ENCODE measurements around the gene DOLPP1. TPM values are rescaled to one million over a fixed set of nuclear protein-coding genes. Genes with fewer than 3 reads are reported as not detected.

Gene DOLPP1
- total and polyA plus RNA-seq, 8 donors, result 3.4 to 84.0 (median 12.8) TPM

DNA sequence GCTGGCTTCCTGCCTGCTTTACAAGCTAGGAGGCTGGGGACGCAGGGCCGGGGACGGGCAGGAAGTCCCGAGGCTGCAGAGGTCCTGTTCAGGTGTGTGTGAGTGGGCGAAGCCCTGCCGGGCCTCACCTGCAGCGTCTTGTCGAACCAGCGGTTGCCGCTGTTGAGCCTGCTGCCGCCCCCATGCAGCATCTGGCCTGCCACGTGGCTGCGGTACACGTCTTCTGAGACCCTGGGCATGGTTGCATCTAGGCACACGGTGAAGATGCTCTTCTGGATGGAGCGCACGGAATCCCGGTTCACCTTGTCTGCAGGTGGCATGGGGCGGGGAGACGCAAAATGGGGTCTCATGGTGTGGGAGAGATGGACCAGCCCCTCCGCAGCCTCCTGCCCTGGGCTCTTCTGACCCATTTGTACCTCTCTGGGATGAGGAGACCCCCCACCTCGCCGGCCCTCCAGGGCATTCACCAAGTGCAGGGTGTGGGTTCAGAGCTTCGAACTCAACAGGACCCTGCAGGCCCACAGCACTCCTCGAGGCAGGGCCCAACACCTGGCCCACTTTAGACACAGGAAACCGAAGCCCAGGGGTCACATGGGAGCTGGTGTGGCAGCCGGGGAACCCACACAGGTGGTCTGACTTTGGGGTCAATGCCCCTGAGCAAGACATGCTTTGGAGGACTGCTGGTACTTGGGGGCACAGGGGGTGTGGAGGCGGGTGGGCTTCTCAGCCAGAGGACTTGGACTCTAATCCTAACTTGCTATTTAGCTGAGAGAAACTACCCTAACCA lies 19.7 kb downstream of the DOLPP1 start:
- peaks cover 17 to 75% (median 58%) of the 10 kb centered on the region in 4 donors for H3K36me3 ChIP-seq
- H3K9me3 ChIP-seq, result no peaks in the 10 kb centered on the region
- H3K4me1 ChIP-seq, result peaks cover 5 to 10% (median 6%) of the 10 kb centered on the region in 4 donors
- H3K27ac ChIP-seq, result no peak overlapping the region
- intact Hi-C loops (cut with DNase I; ENCODE audit: low total_unique reads), result no loop called here
- H3K4me3 ChIP-seq, result no peak overlapping the region
- WGBS, 5 donors, result 51 to 79% (median 75%) methylated on average over 20 to 28 of the region's 28 CpGs
- H3K27me3 ChIP-seq, result no peaks in the 10 kb centered on the region
- no peak for TF ChIP-seq EP300 (IDR thresholded peaks at IDR 0.05)
- no peak for TF ChIP-seq POLR2A (IDR thresholded peaks at IDR 0.05)
- no peak for TF ChIP-seq POLR2AphosphoS5 (IDR thresholded peaks at IDR 0.05)
- TF ChIP-seq, protein P1, sequence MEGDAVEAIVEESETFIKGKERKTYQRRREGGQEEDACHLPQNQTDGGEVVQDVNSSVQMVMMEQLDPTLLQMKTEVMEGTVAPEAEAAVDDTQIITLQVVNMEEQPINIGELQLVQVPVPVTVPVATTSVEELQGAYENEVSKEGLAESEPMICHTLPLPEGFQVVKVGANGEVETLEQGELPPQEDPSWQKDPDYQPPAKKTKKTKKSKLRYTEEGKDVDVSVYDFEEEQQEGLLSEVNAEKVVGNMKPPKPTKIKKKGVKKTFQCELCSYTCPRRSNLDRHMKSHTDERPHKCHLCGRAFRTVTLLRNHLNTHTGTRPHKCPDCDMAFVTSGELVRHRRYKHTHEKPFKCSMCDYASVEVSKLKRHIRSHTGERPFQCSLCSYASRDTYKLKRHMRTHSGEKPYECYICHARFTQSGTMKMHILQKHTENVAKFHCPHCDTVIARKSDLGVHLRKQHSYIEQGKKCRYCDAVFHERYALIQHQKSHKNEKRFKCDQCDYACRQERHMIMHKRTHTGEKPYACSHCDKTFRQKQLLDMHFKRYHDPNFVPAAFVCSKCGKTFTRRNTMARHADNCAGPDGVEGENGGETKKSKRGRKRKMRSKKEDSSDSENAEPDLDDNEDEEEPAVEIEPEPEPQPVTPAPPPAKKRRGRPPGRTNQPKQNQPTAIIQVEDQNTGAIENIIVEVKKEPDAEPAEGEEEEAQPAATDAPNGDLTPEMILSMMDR (IDR thresholded peaks at IDR 0.05), result no peak
- DNase-seq, result peak in 1 of 2 donors; percentile 38

DNA sequence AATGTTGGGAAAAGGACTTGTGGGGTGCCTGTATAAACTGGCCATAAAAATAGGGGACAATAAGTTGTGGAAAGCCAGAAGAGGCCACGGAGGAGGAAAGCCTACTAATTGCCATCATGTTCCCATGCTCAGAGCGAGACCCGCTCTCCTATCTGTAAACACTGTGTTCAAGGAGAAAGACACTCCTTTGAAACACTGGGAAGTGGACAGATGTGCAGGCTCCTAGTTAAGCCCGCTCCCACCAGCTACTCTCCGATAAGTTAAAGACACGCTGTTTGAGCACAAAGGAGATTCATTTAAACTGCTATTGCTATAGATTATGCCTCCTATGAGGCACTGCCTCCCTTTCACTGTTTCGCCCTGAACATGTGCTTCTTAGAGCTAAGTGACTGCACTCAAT lies 20.4 kb downstream of the DOLPP1 start:
- H3K4me3 ChIP-seq, result no peak overlapping the region
- no peak overlapping the region for H3K27ac ChIP-seq
- no peaks in the 10 kb centered on the region for H3K27me3 ChIP-seq
- TF ChIP-seq POLR2A (IDR thresholded peaks at IDR 0.05) (no peak), EP300 (IDR thresholded peaks at IDR 0.05) (no peak), POLR2AphosphoS5 (IDR thresholded peaks at IDR 0.05) (no peak)
- TF ChIP-seq, protein P1 (IDR thresholded peaks at IDR 0.05), result no peak
- intact Hi-C loops (cut with DNase I; ENCODE audit: low total_unique reads), result no loop called here
- H3K4me1 ChIP-seq, result peaks cover 5 to 10% (median 6%) of the 10 kb centered on the region in 4 donors
- H3K9me3 ChIP-seq, result no peaks in the 10 kb centered on the region
- peaks cover 13 to 75% (median 58%) of the 10 kb centered on the region in 4 donors for H3K36me3 ChIP-seq
- no peak for DNase-seq
- 84 to 96% (median 95%) methylated on average over 7 of the region's 7 CpGs for WGBS, 5 donors

DNA sequence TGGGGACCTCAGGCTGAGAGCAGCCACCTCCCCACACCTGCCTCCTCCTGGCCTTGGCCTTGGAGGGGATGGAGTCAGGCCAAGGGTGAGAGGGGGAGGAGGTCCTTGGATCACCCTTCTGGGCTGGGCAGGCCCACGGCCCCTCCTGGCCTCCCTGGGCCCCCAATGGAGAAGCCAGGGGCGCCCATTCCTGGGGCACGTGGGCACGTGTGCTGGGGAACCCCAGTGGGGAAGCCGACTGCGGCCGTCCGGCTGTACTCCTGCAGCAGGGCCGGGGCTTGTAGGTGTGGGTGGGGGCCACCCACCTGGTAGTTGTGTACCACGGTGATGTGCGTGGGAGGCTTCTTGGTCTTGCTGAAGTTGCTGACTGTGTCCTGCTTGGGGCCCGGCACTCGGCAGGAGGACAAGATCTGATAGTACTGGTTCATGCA lies 21.2 kb downstream of the DOLPP1 start:
- H3K4me3 ChIP-seq, result no peak overlapping the region
- TF ChIP-seq POLR2AphosphoS5 (IDR thresholded peaks at IDR 0.05), result no peak
- no peak for TF ChIP-seq EP300 (IDR thresholded peaks at IDR 0.05)
- no peak for TF ChIP-seq POLR2A (IDR thresholded peaks at IDR 0.05)
- TF ChIP-seq, protein P1 (IDR thresholded peaks at IDR 0.05), result no peak
- 90 to 96% (median 91%) methylated on average over 11 to 13 of the region's 13 CpGs for WGBS, 5 donors
- no peak overlapping the region for H3K27ac ChIP-seq
- intact Hi-C loops (cut with DNase I; ENCODE audit: low total_unique reads), result no loop called here
- H3K27me3 ChIP-seq, result no peaks in the 10 kb centered on the region
- H3K4me1 ChIP-seq, result peaks cover 5 to 10% (median 6%) of the 10 kb centered on the region in 4 donors
- peaks cover 7 to 75% (median 57%) of the 10 kb centered on the region in 4 donors for H3K36me3 ChIP-seq
- DNase-seq, result no peak
- H3K9me3 ChIP-seq, result no peaks in the 10 kb centered on the region

DNA sequence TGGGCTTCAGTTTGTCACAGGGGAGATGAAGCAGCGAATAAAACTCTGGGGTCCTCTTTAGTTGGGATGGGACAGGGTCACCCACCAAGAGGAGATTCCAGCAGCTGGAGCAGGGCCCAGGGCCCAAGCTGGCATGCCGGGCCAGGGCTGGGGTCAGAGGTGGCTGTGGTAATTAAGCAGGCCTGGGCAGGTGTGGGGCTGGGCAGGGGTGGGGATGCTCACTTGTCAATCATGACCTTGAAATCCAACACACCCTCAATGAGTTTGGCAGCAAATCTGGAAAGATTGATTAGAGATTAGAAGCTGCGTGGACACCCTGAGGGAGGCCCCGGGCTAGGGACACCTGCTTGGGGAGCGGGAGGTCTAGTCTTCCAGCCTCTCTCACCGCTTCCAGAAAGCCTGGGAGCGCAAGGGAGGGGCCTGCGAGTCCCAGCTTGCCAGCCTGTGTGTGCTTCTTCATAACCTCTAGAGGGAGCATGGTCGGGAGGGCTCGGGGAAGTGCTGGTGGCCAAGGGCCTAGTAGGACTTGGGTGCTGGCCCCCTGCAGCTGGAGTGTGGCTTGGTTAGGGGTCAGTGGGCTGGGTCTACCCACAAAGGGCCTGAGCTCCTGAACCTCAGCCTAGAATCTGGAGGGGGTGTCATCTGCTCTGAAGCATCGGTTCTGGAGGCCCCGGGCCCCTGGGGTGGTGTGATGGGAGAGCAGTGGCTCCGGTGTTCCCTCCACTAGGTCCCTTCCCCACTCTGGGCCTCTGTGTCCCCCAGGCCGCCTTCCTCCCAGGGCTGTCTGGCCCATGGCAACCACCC lies 22.1 kb downstream of the DOLPP1 start:
- peaks cover 6 to 75% (median 57%) of the 10 kb centered on the region in 4 donors for H3K36me3 ChIP-seq
- H3K4me1 ChIP-seq, result peaks cover 5 to 17% (median 7%) of the 10 kb centered on the region in 4 donors

More for the DNA sequence above, 22.1 kb downstream of the DOLPP1 start:
- Histone ChIP-seq H3K4me3 (no peak overlapping the region), H3K27ac (no peak overlapping the region), H3K9me3 (no peaks in the 10 kb centered on the region), H3K27me3 (no peaks in the 10 kb centered on the region)
- intact Hi-C loops (cut with DNase I; ENCODE audit: low total_unique reads), result no loop called here
- peak; percentile 63 to 76 for DNase-seq
- 42 to 54% (median 43%) methylated on average over 12 to 14 of the region's 14 CpGs for WGBS, 5 donors
- TF ChIP-seq POLR2A (IDR thresholded peaks at IDR 0.05) (no peak), EP300 (IDR thresholded peaks at IDR 0.05) (no peak), POLR2AphosphoS5 (IDR thresholded peaks at IDR 0.05) (peak in 1 of 3 donors; percentile 28)
- TF ChIP-seq, protein P1 (IDR thresholded peaks at IDR 0.05), result peak in 3 of 7 experiments; percentile 24 to 52 (median 40)
